Measurements from ENCODE around the gene LCN1. TPM values are rescaled to one million over a fixed set of nuclear protein-coding genes. Genes with fewer than 3 reads are reported as not detected.

The LCN1 gene
- polyA plus RNA-seq, 3 donors = not detected

- TF ChIP-seq CTCF (IDR thresholded peaks at IDR 0.05) = no peak
- H3K9me3 ChIP-seq (replicated peaks in 1 of 2; ENCODE audit: control insufficient read depth in 1 of 2, insufficient read depth in 1 of 2, low read length in 2 of 2) = peaks cover 0 to 6% of the 10 kb centered on the region in 2 donors
- H3K9ac ChIP-seq (ENCODE audit: insufficient read depth, low read length, poor library complexity, severe bottlenecking) = no peak overlapping the region
- intact Hi-C loops (cut with micrococcal nuclease) = no loop called here
- H3K79me2 ChIP-seq (ENCODE audit: insufficient read depth, low read length) = no peaks in the 10 kb centered on the region
- H3K27me3 ChIP-seq (ENCODE audit: control insufficient read depth in 2 of 2, insufficient read depth in 2 of 2, low read length in 2 of 2) = no peaks in the 10 kb centered on the region
- H3K4me1 ChIP-seq (ENCODE audit: control insufficient read depth in 1 of 2, insufficient read depth in 2 of 2, low read length in 2 of 2) = no peaks in the 10 kb centered on the region
- peaks cover 16 to 21% of the 10 kb centered on the region in 2 donors for H3K36me3 Mint-ChIP-seq
- peaks cover 11 to 17% of the 10 kb centered on the region in 2 donors for H3K36me3 ChIP-seq (replicated peaks in 1 of 2; ENCODE audit: control insufficient read depth in 1 of 2, insufficient read depth in 2 of 2, low read length in 2 of 2)
- 93% methylated on average over 9 of the region's 9 CpGs for WGBS (ENCODE audit: insufficient coverage)
- H2AFZ ChIP-seq (ENCODE audit: insufficient read depth, low read depth, low read length, poor library complexity, severe bottlenecking) = no peak overlapping the region
- H3K4me3 ChIP-seq (replicated peaks in 1 of 3; ENCODE audit: low read depth in 2 of 3, low read length in 3 of 3) = no peak overlapping the region
- DNase-seq = no peak
- H3K4me1 Mint-ChIP-seq = peaks cover 8% of the 10 kb centered on the region
- peaks cover 0 to 22% (median 11%) of the 10 kb centered on the region in 7 donors for H3K9me3 Mint-ChIP-seq
- H3K27me3 Mint-ChIP-seq (ENCODE audit: low read depth in 3 of 3) = peaks cover 2 to 13% (median 3%) of the 10 kb centered on the region in 3 donors
- no peak overlapping the region for H3K4me3 Mint-ChIP-seq
- no peak overlapping the region for H3K4me2 ChIP-seq (replicated peaks; ENCODE audit: extremely low read depth, low read length, poor library complexity, severe bottlenecking)
- H3K27ac ChIP-seq (ENCODE audit: low read depth in 1 of 2, low read length in 2 of 2) = no peak overlapping the region
- H4K20me1 ChIP-seq (ENCODE audit: insufficient read depth, low read length) = peaks cover 13% of the 10 kb centered on the region
- no peak overlapping the region for H3K27ac Mint-ChIP-seq
These were observed 12.9 kb upstream of the LCN1 start for GRCh38 chr9:135508211-135508820.

- H3K9ac ChIP-seq (ENCODE audit: insufficient read depth, low read length, poor library complexity, severe bottlenecking) = no peak overlapping the region
- H2AFZ ChIP-seq (ENCODE audit: insufficient read depth, low read depth, low read length, poor library complexity, severe bottlenecking) = no peak overlapping the region
- no peak for TF ChIP-seq CTCF (IDR thresholded peaks at IDR 0.05)
- Mint-ChIP-seq H3K4me3 (no peak overlapping the region), H3K27ac (no peak overlapping the region), H3K27me3 (ENCODE audit: low read depth in 3 of 3) (peaks cover 2 to 13% (median 3%) of the 10 kb centered on the region in 3 donors), H3K36me3 (peaks cover 6 to 9% of the 10 kb centered on the region in 2 donors), H3K9me3 (peaks cover 0 to 22% (median 11%) of the 10 kb centered on the region in 7 donors), H3K4me1 (peaks cover 7% of the 10 kb centered on the region)
- H3K4me1 ChIP-seq (ENCODE audit: control insufficient read depth in 1 of 2, insufficient read depth in 2 of 2, low read length in 2 of 2) = no peaks in the 10 kb centered on the region
- H3K27ac ChIP-seq (ENCODE audit: low read depth in 1 of 2, low read length in 2 of 2) = no peak overlapping the region
- H3K4me2 ChIP-seq (replicated peaks; ENCODE audit: extremely low read depth, low read length, poor library complexity, severe bottlenecking) = no peak overlapping the region
- no peak overlapping the region for H3K4me3 ChIP-seq (replicated peaks in 1 of 3; ENCODE audit: low read depth in 2 of 3, low read length in 3 of 3)
- no CpG with 5 or more reads among the region's 2 CpGs for WGBS (ENCODE audit: insufficient coverage)
- H4K20me1 ChIP-seq (ENCODE audit: insufficient read depth, low read length) = peaks cover 8% of the 10 kb centered on the region
- peaks cover 0 to 5% of the 10 kb centered on the region in 2 donors for H3K36me3 ChIP-seq (replicated peaks in 1 of 2; ENCODE audit: control insufficient read depth in 1 of 2, insufficient read depth in 2 of 2, low read length in 2 of 2)
- no peaks in the 10 kb centered on the region for H3K79me2 ChIP-seq (ENCODE audit: insufficient read depth, low read length)
- intact Hi-C loops (cut with micrococcal nuclease) = no loop called here
- no peak for DNase-seq
- peaks cover 0 to 6% of the 10 kb centered on the region in 2 donors for H3K9me3 ChIP-seq (replicated peaks in 1 of 2; ENCODE audit: control insufficient read depth in 1 of 2, insufficient read depth in 1 of 2, low read length in 2 of 2)
- no peaks in the 10 kb centered on the region for H3K27me3 ChIP-seq (ENCODE audit: control insufficient read depth in 2 of 2, insufficient read depth in 2 of 2, low read length in 2 of 2)
These were observed 11.8 kb upstream of the LCN1 start for GRCh38 chr9:135509458-135509857.

Data from CD14-positive monocyte (primary cell).